ENCODE results near the gene CD46.

CD46 gene

DNA sequence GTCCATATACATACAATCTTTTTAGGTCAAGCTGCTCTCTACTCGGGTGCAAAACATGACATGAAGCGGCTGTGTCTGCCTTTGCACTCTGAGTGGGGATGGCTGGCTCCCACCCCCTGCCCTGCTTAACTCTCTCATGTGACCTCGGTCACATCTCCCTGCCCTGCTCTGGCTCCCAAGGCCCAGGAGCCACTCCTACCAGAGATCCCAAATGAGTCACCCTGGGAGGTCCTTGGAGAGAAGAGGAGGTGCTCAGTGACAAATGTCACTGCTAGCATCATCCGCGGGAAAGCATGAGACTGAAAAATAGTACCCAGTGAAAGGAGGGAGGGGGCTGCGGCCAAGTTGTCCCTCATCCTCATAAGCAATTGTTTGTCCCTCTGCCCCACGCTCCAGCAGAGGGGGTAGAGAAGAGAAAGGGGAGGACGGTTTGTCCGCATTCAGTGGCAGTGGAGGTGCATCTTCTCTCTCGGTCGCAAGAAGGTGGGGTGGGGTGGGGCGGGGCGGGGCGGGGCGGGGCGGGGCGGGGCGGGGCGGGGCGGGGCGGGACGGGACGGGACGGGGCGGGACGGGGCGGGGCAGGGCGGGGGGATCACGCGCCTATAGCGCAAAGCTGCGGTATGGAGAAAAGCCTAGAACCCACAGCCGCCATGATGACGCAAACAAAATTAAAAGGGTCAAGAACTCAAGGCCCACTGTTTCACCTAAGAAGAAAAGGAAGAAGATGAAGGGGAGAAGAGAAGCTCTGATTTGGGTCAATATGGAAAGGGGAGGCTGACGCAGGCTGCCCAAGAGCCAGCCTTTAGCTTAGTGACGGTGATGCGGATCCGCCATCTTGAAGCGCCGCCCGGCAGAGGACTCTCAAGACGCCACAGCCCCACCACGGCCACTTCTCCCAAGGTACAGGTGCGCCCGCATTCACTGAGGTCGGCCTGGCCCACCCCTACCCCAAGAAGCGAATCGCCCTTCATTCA is 66.2 kb downstream of the CD46 start:
- no peak for DNase-seq

DNA sequence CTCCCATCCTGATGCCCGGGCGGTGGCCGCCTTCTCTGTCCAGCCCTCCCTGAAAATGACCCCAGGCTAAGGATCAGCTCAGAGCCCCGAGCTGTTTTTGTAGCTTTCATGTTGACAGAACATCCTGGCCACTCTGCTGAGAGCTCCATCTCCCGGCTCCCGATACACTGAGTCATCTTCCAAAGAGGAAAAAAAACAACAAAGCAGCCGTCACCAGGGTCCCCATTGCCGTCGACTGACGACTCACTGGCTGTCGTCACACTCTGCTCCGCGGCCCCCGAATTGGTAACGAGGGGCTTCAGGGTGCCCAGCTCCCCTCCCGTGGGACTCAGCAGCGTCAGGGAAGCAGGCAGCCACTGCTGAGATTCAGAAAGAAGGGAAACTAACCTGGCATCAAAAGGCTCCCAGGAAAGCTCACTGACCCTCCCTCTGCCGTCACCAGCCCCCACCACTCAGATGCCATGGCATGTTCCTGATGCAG is 67.2 kb downstream of the CD46 start:
- no peak for DNase-seq

DNA sequence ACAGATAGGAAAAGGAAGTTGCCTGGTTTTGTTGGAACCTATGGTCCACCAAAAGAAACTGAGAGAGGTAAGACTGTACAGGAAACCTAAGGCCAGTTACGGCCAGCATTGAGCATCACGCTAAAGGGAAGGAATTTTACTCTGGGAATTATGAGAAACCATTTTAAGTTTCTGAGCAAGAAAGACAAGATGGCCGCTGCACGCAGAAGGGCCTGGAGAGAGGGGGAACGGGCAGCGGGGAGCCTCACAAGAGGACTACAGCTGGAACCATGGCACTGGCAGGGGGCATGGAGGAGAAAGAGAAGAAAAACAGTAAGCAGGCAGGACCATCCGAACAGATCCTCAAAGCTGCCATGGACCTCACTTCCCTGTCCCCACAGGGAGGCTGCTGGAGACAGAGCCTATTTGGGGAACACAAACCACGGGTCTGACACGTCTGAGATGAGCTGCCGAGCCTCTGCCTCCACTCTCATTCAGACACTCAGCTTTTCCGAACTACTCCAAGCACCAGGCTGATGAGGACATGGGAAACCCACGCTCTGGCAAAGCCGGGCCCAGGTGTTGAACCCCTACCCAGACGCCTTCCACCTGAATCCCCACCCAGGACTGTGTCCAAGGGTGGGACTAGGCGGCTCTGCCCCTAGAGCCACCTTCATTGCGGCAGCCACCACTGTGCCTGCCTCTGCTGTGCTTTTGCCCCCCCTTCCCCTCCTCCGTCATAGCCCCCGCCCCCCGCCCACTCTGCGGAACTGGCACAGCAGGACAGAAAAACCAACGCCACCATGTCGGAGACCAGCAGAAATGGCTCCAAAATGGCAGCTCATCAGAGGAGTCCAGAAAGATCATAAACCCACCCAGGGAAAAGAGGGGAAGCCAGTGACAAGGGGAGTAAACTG is 69.0 kb downstream of the CD46 start:
- DNase-seq, result no peak

DNA sequence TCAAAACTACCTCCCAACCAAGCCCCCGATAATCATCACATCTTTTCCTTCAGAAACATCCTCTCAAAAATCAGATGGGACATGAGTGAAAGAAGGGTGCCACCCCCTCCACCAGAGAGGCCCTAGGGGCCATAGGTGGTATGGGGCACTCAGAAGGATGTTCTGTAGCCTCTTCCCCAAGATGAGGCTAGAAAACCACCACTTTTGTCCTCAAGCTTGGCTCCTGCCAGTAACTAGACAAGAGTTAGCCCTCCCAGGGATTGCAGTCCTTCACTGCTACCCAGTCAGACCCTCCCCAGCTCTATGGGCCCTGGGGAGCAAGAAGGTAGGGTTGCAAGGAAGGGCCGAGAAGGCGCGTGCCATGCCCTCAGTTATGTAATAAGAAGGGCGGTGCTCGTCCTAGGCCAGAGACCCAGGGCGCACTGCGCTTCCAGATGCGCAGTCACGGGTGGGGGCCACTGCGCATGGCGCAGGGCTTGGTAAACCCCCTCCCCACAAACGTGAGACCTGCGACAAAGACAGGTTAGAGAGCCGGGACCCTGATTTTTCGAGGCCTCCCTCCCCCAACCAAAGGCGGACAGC is 69.7 kb downstream of the CD46 start:
- DNase-seq, result no peak

DNA sequence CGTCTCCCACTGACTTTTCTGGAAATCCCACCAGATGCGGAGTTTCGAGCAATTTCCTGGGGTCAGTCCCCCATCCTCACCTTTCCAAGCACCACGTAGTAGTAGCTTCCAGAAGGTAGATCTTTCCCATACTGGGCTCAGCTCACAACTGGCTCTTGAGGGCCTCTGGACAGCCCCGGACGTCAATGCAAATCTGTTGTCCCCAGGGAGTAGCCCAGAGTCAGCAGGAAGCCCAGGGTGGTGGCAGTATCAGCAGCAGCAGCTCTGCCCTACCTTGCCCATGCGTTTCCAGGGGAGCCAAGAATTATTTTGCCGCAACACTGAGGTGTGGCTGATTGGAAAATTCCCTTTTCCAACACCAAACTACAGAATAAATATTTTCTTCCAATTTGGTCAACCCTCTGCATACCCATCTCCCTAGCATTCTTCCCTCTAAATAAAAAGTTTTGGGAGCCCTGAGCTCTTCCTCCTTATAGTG is 70.3 kb downstream of the CD46 start:
- DNase-seq, result no peak

DNA sequence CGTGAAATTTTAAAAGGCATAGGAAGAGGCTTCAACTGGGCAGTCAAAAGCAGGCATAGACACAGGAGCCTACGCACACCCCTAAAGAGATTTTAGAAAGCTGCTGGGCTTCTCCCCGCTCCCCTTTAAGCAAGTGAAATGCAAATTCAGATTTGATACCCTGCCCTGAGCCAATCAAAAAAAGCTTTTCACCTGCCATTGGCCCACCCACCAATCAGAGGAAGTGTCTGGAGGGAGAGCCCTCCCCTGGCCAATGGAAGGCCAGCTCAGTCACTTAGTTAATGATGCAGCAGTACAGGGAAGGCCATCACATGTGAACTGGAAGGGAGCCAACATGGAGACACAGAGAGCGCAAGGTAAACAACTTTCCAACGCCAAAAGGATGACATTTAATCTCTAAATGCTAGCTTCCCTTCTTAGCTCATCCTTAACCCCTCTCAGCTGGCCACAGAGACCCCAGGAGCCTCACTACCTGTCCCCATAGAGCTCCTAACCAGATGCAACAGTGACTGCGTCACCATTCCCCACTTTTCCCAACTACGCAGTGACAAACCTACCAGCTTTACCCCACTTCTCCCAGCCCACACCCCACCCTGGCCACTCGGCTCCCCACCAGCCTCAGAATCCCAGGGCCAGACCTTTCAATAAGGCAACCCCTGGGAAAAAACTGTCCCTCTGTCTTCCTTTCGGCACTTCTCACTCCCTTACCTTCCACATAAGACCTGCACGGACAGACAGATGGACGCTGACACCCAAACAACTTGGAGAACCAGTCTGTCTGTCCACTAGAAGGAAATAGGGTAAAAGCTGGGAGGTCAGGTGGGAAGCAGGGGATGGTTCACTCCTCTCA is 71.0 kb downstream of the CD46 start:
- DNase-seq, result peak; percentile 72

DNA sequence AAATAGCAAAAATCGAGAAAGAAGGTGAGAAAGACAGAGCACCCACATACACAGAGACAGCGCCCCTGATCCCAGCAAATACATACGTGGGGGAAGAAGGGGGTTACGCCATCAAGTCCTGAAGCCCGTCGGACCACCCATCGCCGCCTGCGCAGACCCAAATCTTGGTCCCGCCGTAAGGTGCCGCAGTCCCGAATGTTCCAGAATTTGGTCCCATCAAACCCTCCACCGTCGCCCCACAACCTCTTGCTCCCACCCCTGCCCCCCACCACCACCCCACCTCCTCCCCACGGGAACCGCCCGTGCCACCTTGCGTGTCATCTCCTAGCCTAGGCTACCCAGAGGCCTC is 71.7 kb downstream of the CD46 start:
- DNase-seq, result no peak

DNA sequence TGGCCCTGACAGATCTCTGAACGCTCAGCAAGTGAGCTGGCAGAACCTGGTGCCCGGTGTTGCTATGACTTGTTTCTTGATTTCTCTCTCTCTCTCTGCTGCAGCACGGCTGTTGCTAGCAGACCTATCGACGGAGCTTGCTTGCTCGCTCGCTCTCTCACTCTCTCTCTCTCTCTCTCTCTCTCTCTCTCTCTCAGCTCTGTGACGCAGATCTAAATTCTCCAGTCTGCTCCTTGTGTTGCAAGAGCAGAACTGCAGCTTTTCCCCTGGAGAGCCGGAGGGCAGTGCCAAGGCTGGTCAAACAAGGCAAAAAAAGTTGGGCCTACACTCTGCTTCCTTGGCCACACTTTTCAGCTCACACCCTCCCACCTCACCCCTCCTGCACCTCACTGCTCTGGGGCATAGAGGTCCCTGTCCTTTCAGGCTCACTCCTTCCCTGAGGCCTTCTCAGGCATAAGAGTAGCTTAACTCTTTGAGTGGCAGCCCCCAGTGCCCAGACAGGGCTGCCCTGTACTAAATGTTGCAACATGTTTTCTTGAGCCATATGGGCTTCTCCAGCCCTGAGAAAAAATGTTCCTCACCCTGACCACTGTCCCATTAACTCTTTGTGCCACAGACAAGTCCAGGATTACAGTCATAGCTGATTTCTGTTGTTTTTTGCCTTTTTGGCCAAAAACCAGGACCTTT is 72.2 kb downstream of the CD46 start:
- peak; percentile 78 for DNase-seq

DNA sequence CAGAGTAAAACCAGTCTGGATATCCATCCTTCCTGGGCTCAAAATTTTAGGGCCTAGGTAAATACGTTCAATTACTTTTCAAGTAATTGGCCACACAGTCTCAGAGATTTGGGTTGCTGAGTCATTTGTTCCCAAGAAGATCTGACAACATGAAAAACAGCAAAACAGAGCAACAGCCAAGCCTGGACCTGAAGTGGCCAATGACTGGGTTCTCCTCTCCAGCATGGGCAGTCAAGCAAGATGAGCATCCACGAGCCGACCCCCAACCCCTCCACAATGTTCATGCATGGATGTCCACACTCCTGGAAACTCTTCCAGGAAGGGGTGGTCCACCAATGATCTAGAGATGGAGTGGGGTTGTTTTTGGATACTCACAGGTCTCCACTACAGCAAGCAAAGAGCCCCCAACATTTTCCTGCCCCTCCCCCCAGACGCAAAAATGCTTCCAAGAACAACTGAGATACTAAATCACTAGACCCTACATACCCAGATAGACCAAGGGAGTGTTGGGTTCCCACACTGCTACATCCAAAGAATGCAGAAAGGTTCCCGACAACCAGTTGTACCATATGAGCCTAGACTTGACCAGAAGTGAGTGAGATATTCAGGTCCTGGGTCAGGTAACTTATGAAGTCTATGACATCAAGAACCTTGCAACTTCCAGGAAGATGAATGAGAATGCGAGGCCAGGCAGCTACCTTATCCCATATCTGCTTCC is 73.0 kb downstream of the CD46 start:
- DNase-seq, result peak; percentile 25

DNA sequence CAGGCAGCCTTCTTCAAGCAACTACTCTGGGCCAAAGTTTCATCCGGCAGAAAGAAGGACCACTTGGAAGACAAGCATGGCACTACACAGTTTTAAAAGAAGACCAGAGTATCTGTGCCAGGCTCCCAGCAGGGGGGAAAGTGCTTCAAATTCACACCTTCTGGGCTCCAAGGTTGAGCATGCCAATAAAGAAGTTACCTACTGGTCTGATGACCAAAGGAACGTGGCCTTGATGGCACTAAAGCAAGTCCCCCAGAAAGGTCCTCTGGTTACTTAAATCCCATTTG is 73.5 kb downstream of the CD46 start:
- DNase-seq, result no peak

DNA sequence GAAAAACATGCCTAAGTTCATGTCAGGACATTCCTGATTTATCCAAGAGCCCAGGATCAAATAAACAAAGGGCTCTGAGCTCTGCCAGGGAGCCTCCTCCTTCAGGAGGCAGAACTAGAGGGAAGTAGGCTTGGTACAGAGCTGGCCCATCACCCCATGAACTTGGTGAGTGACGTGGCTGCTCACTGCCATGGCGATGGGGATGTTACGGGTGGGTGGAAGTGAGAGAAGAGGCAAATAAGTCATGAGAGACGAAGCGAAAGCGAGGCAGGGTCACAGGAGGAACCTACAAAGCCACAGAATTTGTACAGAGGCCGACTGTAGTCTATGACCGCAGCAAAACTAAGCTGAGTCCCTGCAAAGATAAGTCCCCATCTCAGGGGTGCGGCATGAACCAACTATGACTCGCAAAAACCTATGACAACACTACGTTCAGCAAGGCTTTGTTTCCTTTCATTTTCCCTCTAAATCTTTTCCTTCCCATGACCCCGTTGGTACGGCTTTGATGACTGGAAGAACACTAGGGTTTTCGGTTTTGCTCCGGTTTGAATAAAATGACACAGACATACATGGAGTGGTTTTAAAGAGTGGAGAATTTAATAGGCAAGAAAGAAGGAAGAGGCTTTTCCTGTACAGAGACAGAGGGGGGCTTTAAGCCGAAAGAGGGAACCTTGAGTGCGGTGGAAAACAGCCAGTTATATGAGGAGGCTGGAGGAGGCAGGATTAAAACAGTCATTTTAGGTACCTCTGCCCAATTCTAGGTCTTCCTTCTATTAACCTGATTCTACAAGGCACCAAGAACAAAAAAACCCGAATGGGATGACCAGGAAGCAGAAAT is 74.1 kb downstream of the CD46 start:
- DNase-seq, result peak; percentile 90

DNA sequence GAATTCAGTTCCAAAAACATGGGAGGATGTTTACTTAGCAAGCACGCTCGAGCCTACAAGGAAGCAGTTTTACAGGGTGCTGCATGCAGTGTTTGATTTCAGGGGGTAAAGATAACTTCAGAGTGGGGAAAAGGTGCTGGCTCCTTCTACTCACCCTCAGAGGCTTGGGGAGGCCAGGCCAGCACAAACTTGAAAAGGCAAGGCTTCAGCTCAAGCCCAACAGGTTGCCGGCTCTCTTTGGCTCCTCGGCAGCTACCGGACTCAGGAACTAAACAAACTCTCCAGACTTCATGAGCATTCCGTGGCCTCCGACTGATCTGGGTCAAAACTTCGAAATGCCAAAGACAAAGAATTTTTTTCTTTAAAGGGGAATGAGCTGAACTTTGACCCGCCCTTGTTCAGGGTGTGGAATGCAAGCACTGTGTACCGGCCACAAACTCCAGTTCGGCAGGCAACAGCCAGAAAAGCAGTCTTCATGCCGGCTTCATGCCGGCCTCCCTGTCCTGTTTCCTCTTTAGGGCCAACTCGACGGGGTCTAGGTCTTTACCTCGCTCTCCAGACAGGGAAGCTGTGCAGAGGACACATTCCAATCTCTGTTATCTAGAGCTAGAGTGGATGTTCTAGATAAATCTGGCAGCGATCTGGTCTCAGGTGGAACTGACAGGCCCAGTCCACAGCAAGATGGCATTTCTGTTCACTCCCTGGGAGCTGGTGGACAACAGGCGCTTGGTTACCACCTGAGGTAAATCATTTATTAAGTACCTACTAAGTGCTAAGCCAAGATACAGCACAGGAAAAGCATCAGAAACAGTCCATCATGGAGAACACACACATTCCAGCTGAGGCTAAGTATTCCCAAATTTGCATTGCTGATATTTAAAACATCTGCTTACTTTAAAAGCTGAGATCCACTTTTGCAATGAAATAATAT is 75.0 kb downstream of the CD46 start:
- DNase-seq, result no peak

DNA sequence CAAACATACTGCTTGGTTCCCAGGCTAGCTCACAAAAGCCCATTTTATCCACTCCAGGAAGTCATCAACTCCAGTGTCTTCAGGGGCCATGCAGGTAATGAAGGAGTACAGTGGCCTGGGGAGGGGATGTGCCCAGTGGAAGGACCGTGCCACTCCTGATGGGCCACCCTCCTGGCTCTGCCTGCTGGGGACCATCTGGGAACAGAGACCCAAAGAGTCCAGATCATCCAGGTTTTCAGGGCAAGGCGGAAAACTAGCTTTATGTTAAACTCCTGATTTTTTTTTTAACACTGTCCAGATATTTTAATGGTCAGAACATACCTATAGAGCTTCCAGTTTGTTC is 75.6 kb downstream of the CD46 start:
- DNase-seq, result no peak

DNA sequence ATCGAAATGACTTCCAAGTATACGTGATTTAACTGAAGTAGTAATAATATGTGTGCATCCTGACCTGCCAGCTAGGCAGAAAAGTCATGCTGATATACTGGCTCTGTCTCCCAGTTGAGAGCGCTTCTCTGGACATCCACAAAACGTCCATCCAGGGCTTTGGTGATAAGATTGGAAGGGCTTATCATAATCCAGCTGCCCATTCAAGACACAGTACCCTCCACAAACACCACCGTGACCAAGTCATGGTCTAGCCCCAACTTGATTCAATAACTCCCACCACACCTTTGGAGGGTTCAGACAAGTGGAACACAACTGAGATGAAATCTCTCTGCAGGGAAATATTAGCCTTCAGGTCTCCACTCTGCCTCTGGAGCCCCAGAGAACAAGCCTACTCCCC is 76.2 kb downstream of the CD46 start:
- no peak for DNase-seq

DNA sequence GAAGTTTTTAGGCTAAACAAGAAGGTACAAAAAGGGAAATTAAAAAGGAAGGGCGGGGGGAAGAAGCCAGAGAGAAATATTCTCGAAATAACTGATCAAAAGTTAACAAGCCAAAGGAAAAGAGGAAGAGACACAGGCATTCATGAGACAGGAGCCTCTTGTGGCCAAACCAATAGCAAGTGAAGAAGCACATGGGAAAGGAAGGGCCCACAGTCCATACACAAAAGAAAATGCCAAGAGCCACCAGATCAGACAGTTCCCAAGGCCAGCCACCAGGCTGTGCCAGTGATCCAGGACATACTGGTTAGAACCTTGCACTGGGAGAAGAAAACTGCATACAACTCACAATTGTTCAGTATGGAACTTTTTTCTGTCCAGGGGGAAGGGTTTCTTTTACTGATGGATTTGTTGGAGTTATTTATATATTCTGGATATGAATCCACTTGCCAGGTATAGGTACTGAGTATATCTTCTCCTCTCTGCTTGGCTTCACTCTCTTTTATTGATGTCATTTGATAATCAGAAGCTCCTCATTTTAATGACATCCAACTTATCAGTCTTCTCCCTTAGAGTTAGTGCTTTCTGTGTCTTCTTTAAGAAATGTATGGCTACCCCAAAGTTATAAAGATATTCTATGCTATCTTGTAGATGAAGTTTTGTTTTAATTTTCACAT is 76.8 kb downstream of the CD46 start:
- peak; percentile 68 for DNase-seq

DNA sequence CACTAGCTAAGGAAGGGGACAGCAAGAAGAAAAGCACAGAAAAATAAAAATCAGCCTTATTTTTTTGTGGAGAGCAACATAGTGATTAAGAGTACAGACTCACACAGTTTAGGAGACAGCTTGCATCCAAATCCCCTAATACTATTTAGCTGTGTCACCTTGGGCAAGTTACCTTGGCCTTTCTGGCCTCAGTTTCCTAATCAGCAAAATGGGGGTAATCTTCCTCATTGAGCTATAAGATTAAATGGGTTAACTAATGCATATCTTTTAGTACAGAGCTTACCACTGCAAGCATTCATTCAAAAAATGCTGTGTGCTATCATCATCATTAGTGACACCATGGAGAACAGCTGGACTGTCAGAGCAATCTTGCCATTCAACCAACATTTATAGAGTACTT is 77.7 kb downstream of the CD46 start:
- DNase-seq, result no peak

DNA sequence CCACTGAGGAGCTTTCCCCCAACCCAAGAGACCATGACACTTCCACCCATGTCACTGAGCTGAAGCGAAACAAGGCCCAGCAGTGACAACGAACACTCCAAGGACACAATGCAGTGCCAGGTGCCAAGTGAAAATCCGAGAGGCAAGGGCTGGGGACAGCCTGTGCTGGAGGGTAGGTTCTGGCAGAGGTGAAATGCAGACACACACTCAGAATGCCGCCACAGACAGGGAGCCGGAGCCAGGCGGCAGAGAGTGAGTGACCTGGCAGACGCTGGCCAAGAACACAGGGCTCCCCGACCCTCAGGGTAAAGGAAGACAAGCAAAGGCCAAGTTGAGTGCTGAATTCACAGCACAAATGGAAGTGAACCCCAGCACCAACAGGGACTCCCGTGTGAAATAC is 78.9 kb downstream of the CD46 start:
- DNase-seq, result no peak

DNA sequence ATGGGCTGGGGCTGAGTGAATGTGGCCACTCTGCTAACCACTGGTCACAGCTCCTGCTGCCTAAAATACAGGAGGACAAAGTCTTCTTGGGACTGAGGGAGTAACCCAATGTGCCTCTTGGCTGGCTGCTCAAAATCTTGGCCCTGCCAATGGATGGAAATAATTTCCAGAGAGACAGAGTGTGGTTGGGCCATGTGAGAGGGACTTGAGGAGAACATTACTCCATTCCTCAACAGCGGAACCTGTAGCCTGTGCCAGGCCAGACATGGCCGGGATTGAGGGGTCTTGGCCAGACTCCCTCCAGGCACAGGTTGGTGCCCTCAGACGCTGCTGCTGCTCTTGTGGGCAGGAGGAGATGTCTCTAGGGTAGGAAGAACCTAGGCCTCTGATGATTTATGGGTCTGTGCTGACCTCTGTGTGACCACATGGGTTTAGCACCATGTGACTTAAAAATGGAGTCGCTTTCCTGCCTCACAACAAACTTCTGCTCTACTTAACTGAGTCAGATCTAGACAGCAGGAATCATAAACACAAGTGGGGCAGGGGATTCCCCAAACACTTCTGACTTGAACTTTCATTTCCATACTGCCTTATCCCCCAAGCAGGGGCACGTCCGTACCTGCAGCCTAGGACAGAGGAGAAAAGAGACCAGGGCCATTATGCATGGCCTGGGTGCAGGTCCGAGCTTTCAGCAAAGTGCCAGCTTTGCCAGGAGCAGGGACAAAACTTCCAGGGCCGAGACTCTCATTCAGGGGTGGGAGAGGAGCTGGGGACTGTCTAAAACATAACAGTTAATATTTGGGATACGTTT is 79.9 kb downstream of the CD46 start:
- peak; percentile 68 for DNase-seq
